Vagina (tissue), 2 donors: ENCODE measurements around the gene MALT1.

Experiments
- POLR2A ChIP-seq, 2 donors: fragments of 450-650 bp; IDR thresholded peaks; one replicate each; pipeline ENCODE4 v1.6.1; 2017; ENCODE audit warnings: antibody characterized with exemption in 2 of 2, mild to moderate bottlenecking in 2 of 2, moderate library complexity in 2 of 2
- POLR2AphosphoS5 ChIP-seq, 2 donors: sonication (generic); formaldehyde crosslinking; IDR thresholded peaks; one replicate each; pipeline ENCODE4 v1.9.0; 2017; ENCODE audit warnings: antibody characterized with exemption in 2 of 2, mild to moderate bottlenecking in 2 of 2, low read depth in 1 of 2; ENCODE audit not compliant: insufficient read depth in 1 of 2

GRCh38 chr18:58761241-58761969 is 90.1 kb downstream of the MALT1 start:
- no peak for TF ChIP-seq POLR2A (IDR thresholded peaks at IDR 0.05)
- no peak for TF ChIP-seq POLR2AphosphoS5 (IDR thresholded peaks at IDR 0.05; ENCODE audit: insufficient read depth in 1 of 2, low read depth in 1 of 2)
